H1 (cell line): Measurements from ENCODE around the gene ZNF786. TPM values are rescaled to one million over a fixed set of nuclear protein-coding genes. Genes with fewer than 3 reads are reported as not detected.

Source experiments
- CTCF ChIA-PET: fragments of 300-600 bp; sonication (Branson Sonifier 250); formaldehyde crosslinking; loops from one replicate; lab custom pipeline; 2021; ENCODE audit not compliant: partially characterized antibody; lab: Charles Lee
- POLR2A ChIA-PET: fragments of 300-600 bp; sonication (Branson Sonifier 250); formaldehyde crosslinking; loops from one replicate; lab custom pipeline; 2021; ENCODE audit warnings: inconsistent platforms; ENCODE audit not compliant: partially characterized antibody; lab: Charles Lee
- DNase-seq, 2 experiments: peaks; one replicate each; pipeline versions ENCODE4 v3.0.0 to v3.0.0-alpha.2; 2010 to 2022; ENCODE audit warnings: low spot score in 2 of 2, low read depth in 1 of 2, mixed read lengths in 1 of 2
- FAIRE-seq: peaks from 2 replicates; lab custom pipeline; 2011; peaks lifted over from hg19 to GRCh38; lab: Jason Lieb, UNC
- H2AFZ ChIP-seq: 2 replicates; pipeline ENCODE4 v1.8.1; 2012; ENCODE audit warnings: low read length, inconsistent platforms
- H2AK5ac ChIP-seq: 2 replicates; pipeline ENCODE4 v1.6.1; 2013; ENCODE audit warnings: low read depth, low read length
- H2BK120ac ChIP-seq: replicated peaks from 2 replicates; pipeline ENCODE3; 2013; ENCODE audit warnings: low read depth, low read length, inconsistent platforms
- H2BK12ac ChIP-seq: 2 replicates; pipeline ENCODE4 v1.6.1; 2013; ENCODE audit warnings: low read depth, low read length
- H2BK15ac ChIP-seq: 2 replicates; pipeline ENCODE4 v1.6.1; 2013; ENCODE audit warnings: low read length
- H2BK20ac ChIP-seq: 2 replicates; pipeline ENCODE4 v1.6.1; 2013; ENCODE audit warnings: low read length
- H2BK5ac ChIP-seq: 2 replicates; pipeline ENCODE4 v1.6.1; 2013; ENCODE audit warnings: low read depth, low read length
- H3K14ac ChIP-seq: 2 replicates; pipeline ENCODE4 v1.6.1; 2013; ENCODE audit warnings: inconsistent platforms; ENCODE audit not compliant: insufficient read length
- H3K18ac ChIP-seq: 2 replicates; pipeline ENCODE4 v1.6.1; 2013; ENCODE audit warnings: low read length; ENCODE audit errors: extremely low read depth
- H3K23ac ChIP-seq: 2 replicates; pipeline ENCODE4 v1.6.1; 2013; ENCODE audit warnings: inconsistent platforms; ENCODE audit not compliant: insufficient read length
- H3K23me2 ChIP-seq: 2 replicates; pipeline ENCODE4 v1.6.1; 2013; ENCODE audit warnings: low read depth, low read length
- H3K27ac ChIP-seq: 2 replicates; pipeline ENCODE4 v1.6.1; 2011; ENCODE audit warnings: low read depth, low read length, inconsistent platforms
- H3K27me3 ChIP-seq, 4 experiments: replicated peaks in 1 of 4; 1 replicate in 1 of 4; 2 replicates in 3 of 4; pipeline versions ENCODE4 v1.6.1 to v1.8.1; 2011 to 2013; ENCODE audit warnings: low read length in 3 of 4, mild to moderate bottlenecking in 3 of 4, inconsistent platforms in 2 of 4, mixed read lengths in 2 of 4, moderate library complexity in 1 of 4; ENCODE audit not compliant: control insufficient read depth in 3 of 4, insufficient read depth in 3 of 4; ENCODE audit errors: extremely low read depth in 1 of 4
- H3K36me3 ChIP-seq, 4 experiments: 2 replicates each; pipeline versions ENCODE4 v1.6.1 to v1.8.1; 2011 to 2013; ENCODE audit warnings: mild to moderate bottlenecking in 4 of 4, low read length in 3 of 4, moderate library complexity in 2 of 4, control low read depth in 1 of 4, inconsistent platforms in 1 of 4; ENCODE audit not compliant: insufficient read depth in 4 of 4, control insufficient read depth in 2 of 4
- H3K4ac ChIP-seq: replicated peaks from 2 replicates; pipeline ENCODE3; 2013; ENCODE audit warnings: low read length, low read depth, mixed read lengths, inconsistent platforms; ENCODE audit not compliant: insufficient read length
- H3K4me1 ChIP-seq, 4 experiments: replicated peaks in 1 of 4; 1 replicate in 1 of 4; 2 replicates in 3 of 4; pipeline versions ENCODE4 v1.6.1 to v1.8.1; 2011 to 2013; ENCODE audit warnings: low read length in 3 of 4, inconsistent platforms in 2 of 4, mixed read lengths in 1 of 4; ENCODE audit not compliant: insufficient read depth in 4 of 4, control insufficient read depth in 3 of 4
- H3K4me2 ChIP-seq, 2 experiments: 2 replicates each; pipeline versions ENCODE4 v1.6.1 to v1.8.1; 2011 to 2013; ENCODE audit warnings: low read depth in 2 of 2, low read length in 2 of 2, control low read depth in 1 of 2, inconsistent platforms in 1 of 2, mild to moderate bottlenecking in 1 of 2; ENCODE audit not compliant: insufficient read depth in 1 of 2
- H3K4me3 ChIP-seq, 4 experiments: fragments of 200-600, 300-600 bp in 1 of 4; sonication (generic), shearing (Covaris generic), sonication (Bioruptor Twin) in 1 of 4; 2 replicates each; pipeline versions ENCODE4 v1.5.1 to v1.8.1; 2011 to 2016; ENCODE audit warnings: low read length in 4 of 4, low read depth in 3 of 4, control low read depth in 2 of 4, inconsistent platforms in 2 of 4, mild to moderate bottlenecking in 2 of 4, mixed read lengths in 1 of 4, moderate library complexity in 1 of 4; ENCODE audit not compliant: insufficient read depth in 2 of 4; ENCODE audit errors: extremely low read depth in 1 of 4
- H3K56ac ChIP-seq: replicated peaks from 2 replicates; pipeline ENCODE3; 2013; ENCODE audit warnings: low read depth, mild to moderate bottlenecking, mixed read lengths, low read length, inconsistent platforms; ENCODE audit not compliant: insufficient read length
- H3K79me1 ChIP-seq: 2 replicates; pipeline ENCODE4 v1.6.1; 2013; ENCODE audit warnings: low read depth, low read length, control low read depth
- H3K79me2 ChIP-seq, 2 experiments: 2 replicates each; pipeline versions ENCODE4 v1.6.1 to v1.8.1; 2012 to 2013; ENCODE audit warnings: low read length in 2 of 2, mild to moderate bottlenecking in 2 of 2, inconsistent platforms in 1 of 2; ENCODE audit not compliant: insufficient read depth in 2 of 2, control insufficient read depth in 1 of 2
- H3K9ac ChIP-seq, 4 experiments: replicated peaks in 1 of 4; 1 replicate in 1 of 4; 2 replicates in 3 of 4; pipeline versions ENCODE4 v1.6.1 to v1.8.1; 2011 to 2013; ENCODE audit warnings: low read depth in 3 of 4, low read length in 3 of 4, control low read depth in 2 of 4, mild to moderate bottlenecking in 2 of 4, moderate library complexity in 2 of 4, inconsistent platforms in 1 of 4; ENCODE audit errors: extremely low read depth in 1 of 4
- H3K9me3 ChIP-seq, 2 experiments: 2 replicates each; pipeline versions ENCODE4 v1.6.1 to v1.8.1; 2012 to 2013; ENCODE audit warnings: mild to moderate bottlenecking in 2 of 2, moderate library complexity in 2 of 2, control low read depth in 1 of 2, inconsistent platforms in 1 of 2, low read depth in 1 of 2, low read length in 1 of 2, mixed read lengths in 1 of 2; ENCODE audit not compliant: insufficient read depth in 2 of 2
- H4K20me1 ChIP-seq, 2 experiments: replicated peaks in 1 of 2; 2 replicates each; pipeline versions ENCODE3 to v1.8.1; 2011 to 2013; ENCODE audit warnings: inconsistent platforms in 2 of 2, low read length in 2 of 2, mild to moderate bottlenecking in 1 of 2; ENCODE audit not compliant: insufficient read depth in 2 of 2, control insufficient read depth in 1 of 2
- H4K5ac ChIP-seq: 2 replicates; pipeline ENCODE4 v1.6.1; 2013; ENCODE audit warnings: low read length, low read depth, mixed read lengths, inconsistent platforms; ENCODE audit not compliant: insufficient read length
- H4K8ac ChIP-seq: 2 replicates; pipeline ENCODE4 v1.8.0; 2013; ENCODE audit warnings: mild to moderate bottlenecking, moderate library complexity, low read length, inconsistent platforms; ENCODE audit not compliant: insufficient read depth; ENCODE audit errors: extremely low read depth
- H4K91ac ChIP-seq: replicated peaks from 2 replicates; pipeline ENCODE3; 2013; ENCODE audit warnings: low read length, mixed read lengths, inconsistent platforms; ENCODE audit not compliant: insufficient read length
- CTCF ChIP-seq, 3 experiments: IDR thresholded peaks; 1 replicate in 2 of 3; 2 replicates in 1 of 3; pipeline versions ENCODE4 v1.5.1 to v1.6.1; 2011; ENCODE audit warnings: low read length in 3 of 3, mild to moderate bottlenecking in 3 of 3, inconsistent platforms in 2 of 3, low read depth in 1 of 3, moderate library complexity in 1 of 3; ENCODE audit not compliant: insufficient read depth in 1 of 3; ENCODE audit errors: control extremely low read depth in 1 of 3
- EGR1 ChIP-seq: IDR thresholded peaks from 2 replicates; pipeline ENCODE4 v1.6.1; 2011; ENCODE audit warnings: low read depth, low read length, borderline replicate concordance
- NANOG ChIP-seq: IDR thresholded peaks from 2 replicates; pipeline ENCODE4 v1.6.1; 2011; ENCODE audit warnings: low read length, low read depth, mild to moderate bottlenecking, inconsistent platforms; ENCODE audit not compliant: insufficient read depth, poor library complexity, severe bottlenecking
- POLR2A ChIP-seq, 2 experiments: IDR thresholded peaks; 1 replicate in 1 of 2; 2 replicates in 1 of 2; pipeline ENCODE4 v1.6.1; 2011; ENCODE audit warnings: low read depth in 2 of 2, low read length in 2 of 2, mild to moderate bottlenecking in 2 of 2; ENCODE audit errors: control extremely low read depth in 1 of 2
- RBBP5 ChIP-seq: IDR thresholded peaks from 2 replicates; pipeline ENCODE4 v1.7.1; 2012; ENCODE audit warnings: low read depth, mild to moderate bottlenecking, inconsistent platforms, low read length, moderate library complexity, borderline replicate concordance
- RFX5 ChIP-seq: IDR thresholded peaks from 2 replicates; pipeline ENCODE4 v1.6.1; 2011; ENCODE audit warnings: low read depth, low read length, improper control_type of control experiment, borderline replicate concordance
- SRF ChIP-seq: IDR thresholded peaks from 2 replicates; pipeline ENCODE4 v1.6.1; 2011; ENCODE audit warnings: mild to moderate bottlenecking, low read depth, low read length, moderate library complexity
- WGBS, 2 experiments: shearing (Covaris generic) in 1 of 2; methylation state at CpG; one replicate each; pipeline versions ENCODE4 v1.1.6 to v1.1.7; 2013 to 2015; ENCODE audit warnings: low lambda C conversion rate in 2 of 2, mixed read lengths in 2 of 2, inconsistent platforms in 1 of 2, low coverage in 1 of 2, missing lambda C conversion rate in 1 of 2; ENCODE audit not compliant: insufficient replicate concordance in 2 of 2, insufficient coverage in 1 of 2, insufficient read length in 1 of 2; ENCODE audit errors: extremely low coverage in 1 of 2, missing lambda C conversion rate in 1 of 2; 5-methylcytosine and 5-hydroxymethylcytosine counted together
- polyA plus RNA-seq, 7 experiments: library from polyadenylated mRNA; depleted of rRNA in 3 of 7; stranded (reverse) in 5 of 7; unstranded in 2 of 7; fragments of >200 nt in 5 of 7; fragments of 200-250 nt in 2 of 7; gene quantifications; 1 replicate in 5 of 7; 2 replicates in 1 of 7; 4 replicates in 1 of 7; pipeline versions ENCODE4 v1.2.1 to v1.2.3, GENCODE V29; 2011 to 2013; ENCODE audit warnings: missing spikeins in 2 of 7, mixed read lengths in 2 of 7
- total RNA-seq: library from RNA; stranded (reverse); fragmentation: NEBNext Ultra II Directional; extraction: Animal tissue kit (Norgen Biotek cat#: 25700); gene quantifications from 2 replicates; pipeline ENCODE4 v1.2.1, GENCODE V29; 2021
- TF ChIP-seq, protein P1 (sequence below): IDR thresholded peaks from 2 replicates; pipeline ENCODE4 v1.6.1; 2011; ENCODE audit warnings: low read depth, mild to moderate bottlenecking, low read length; ENCODE audit not compliant: insufficient read depth

The ZNF786 gene
- total and polyA plus RNA-seq, 2 of the 8 experiments (the other 6 are each of a cell fraction or from before 2014, with no cell fraction given): 7.7 to 16.3 TPM

- 92% methylated on average over 31 of the region's 31 CpGs; no CpG with 5 or more reads in 1 of the 2 experiments for WGBS, 2 experiments
- Histone ChIP-seq H4K8ac (peak overlapping the region; percentile 81; the same call in 1 of the 2 replicates), H2BK15ac (no peak overlapping the region), H3K56ac (no peak overlapping the region), H3K23me2 (no peaks in the 10 kb centered on the region), H3K9me3 (no peaks in the 10 kb centered on the region), H2BK120ac (no peak overlapping the region), H2AK5ac (0 out of 2 replicates have a peak overlapping the region, but pooled peaks have one; percentile 32), H3K36me3 (peaks cover 13 to 32% (median 27%) of the 10 kb centered on the region in 4 experiments), H4K91ac (no peak overlapping the region), H3K4me1 (no peaks in the 10 kb centered on the region; a peak in 1 of 7 replicates), H2BK20ac (no peak overlapping the region), H3K14ac (no peak overlapping the region), H3K4me3 (no peak overlapping the region), H3K27ac (no peak overlapping the region), H3K4ac (no peak overlapping the region), H4K5ac (no peak overlapping the region), H2AFZ (no peak overlapping the region), H2BK12ac (peak overlapping the region; percentile 80; the same call in 1 of the 2 replicates), H3K9ac (no peak overlapping the region), H3K18ac (no peak overlapping the region; the same call in 1 of the 2 replicates), H3K23ac (no peak overlapping the region), H3K79me2 (peaks cover 0 to 3% of the 10 kb centered on the region in 2 experiments; a peak in 1 of 4 replicates), H3K27me3 (no peaks in the 10 kb centered on the region), H3K4me2 (no peak overlapping the region), H2BK5ac (peak overlapping the region; percentile 75; the same call in 1 of the 2 replicates), H4K20me1 (peaks cover 0 to 5% of the 10 kb centered on the region in 2 experiments), H3K79me1 (no peaks in the 10 kb centered on the region)
- DNase-seq: no peak
- no peak for FAIRE-seq
- ChIA-PET CTCF (interaction anchor here (0.6 to 4.4 kb wide), 19 partner anchors 9 to 135 kb away, joined by 3 to 22 read pairs (median 5); partner anchors contain the start of genes ZNF398, ZNF425 and ZNF786), POLR2A (interaction anchor here (0.7 to 1.4 kb wide), 5 partner anchors 24 to 388 kb away, joined by 3 to 4 read pairs (median 3); no protein-coding TSS in a partner anchor)
- no peak for TF ChIP-seq NANOG
- TF ChIP-seq RBBP5: no peak
- TF ChIP-seq CTCF (IDR thresholded peaks at IDR 0.05; ENCODE audit: control extremely low read depth in 1 of 3, insufficient read depth in 1 of 3, low read depth in 1 of 3, low read length in 3 of 3): no peak
- TF ChIP-seq SRF: no peak
- TF ChIP-seq, protein P1, sequence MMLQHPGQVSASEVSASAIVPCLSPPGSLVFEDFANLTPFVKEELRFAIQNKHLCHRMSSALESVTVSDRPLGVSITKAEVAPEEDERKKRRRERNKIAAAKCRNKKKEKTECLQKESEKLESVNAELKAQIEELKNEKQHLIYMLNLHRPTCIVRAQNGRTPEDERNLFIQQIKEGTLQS: no peak
- TF ChIP-seq RFX5: no peak
- no peak for TF ChIP-seq EGR1
- no peak for TF ChIP-seq POLR2A (IDR thresholded peaks at IDR 0.05; ENCODE audit: control extremely low read depth in 1 of 2, low read depth in 2 of 2, low read length in 2 of 2)
These were observed 20.0 kb downstream of the ZNF786 start for GRCh38 chr7:149070372-149071125.
